ENCODE measurements around the gene FAM98B.
"Not testable (repeated sequence)": the region's sequence is repeated elsewhere in the genome, so short reads cannot be mapped to it uniquely, and the experiment has no call there.

FAM98B gene
- 13.7 to 22.8 (median 22.2) reads per million in 4 donors for total RNA-seq

DNA sequence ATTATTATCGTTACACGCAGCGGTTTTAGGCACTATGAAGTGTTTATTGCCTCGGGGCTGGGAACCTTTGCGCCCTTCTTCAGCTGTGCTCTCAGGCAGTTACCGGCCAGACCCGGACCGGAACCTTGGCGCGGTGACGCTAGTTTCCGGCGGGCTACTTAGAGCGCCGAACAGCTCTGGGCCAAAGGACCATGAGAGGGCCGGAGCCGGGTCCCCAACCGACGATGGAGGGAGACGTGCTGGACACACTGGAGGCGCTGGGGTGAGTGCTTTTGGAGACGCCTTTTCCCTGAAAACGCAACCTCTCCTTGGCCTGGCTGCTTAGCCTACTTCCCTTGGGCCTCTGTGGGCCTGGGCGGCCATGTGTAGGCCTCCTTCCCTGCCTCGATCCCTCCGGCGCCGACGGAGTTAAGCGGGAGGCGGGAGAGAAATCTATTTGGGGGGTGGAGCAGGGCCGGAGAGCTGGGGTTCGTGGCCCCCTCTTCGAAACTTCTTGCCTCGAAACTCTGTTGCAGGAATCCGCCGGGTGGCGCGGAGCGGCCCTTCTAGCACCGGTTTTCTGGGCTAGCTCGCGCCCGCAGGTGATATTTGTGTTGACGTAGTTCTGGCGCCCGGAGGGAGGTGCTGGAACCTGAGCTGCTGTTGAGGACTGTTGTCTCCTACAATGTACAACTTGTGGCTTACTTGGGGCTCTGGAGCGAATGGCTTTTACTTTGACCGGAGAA is at the start of gene FAM98B:
FAM98B (plus strand) TSS at position 157 of the 725 bp plus-strand sequence; CDS start at position 192, 35 bp downstream.
- peak; percentile 50 to 86 (median 67) for DNase-seq

DNA sequence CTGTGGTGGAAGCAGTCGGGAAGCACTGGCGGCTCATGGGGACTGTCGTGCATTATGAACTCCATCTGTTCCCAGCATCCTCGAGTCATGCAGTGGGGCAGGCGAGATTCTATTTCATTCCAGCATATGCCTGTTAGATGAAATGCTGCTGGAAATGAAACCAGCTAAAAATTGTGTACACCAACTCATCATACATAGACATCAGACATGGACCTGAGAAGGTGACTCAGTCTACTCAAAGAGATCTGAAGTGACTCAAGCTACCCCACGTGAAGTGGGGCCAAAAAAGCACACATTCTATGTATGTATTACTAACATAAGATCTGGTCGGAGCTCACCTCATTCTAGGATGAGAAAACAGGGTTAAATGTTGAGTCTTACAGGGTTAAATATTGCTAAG is 47.5 kb upstream of the FAM98B start:
- no peak for DNase-seq

DNA sequence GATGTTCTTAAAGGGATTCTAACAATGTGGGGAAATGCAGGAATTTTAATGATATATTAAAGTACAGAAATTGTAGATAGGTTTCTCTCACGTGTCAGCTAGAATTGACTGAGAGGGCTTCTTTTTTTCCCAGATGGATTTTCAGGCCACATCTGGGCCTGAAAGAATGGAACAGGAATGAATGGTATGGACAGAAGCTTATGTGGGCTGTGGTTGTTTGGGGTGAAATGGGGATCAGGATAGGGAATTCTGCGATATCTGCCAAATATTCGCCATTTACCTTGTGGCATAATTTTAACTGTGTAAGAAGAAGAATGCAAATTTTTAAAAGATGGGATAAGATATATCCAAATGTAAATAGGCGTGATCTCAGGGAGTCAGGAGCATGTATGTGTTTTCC is 45.4 kb upstream of the FAM98B start:
- DNase-seq, result no peak

DNA sequence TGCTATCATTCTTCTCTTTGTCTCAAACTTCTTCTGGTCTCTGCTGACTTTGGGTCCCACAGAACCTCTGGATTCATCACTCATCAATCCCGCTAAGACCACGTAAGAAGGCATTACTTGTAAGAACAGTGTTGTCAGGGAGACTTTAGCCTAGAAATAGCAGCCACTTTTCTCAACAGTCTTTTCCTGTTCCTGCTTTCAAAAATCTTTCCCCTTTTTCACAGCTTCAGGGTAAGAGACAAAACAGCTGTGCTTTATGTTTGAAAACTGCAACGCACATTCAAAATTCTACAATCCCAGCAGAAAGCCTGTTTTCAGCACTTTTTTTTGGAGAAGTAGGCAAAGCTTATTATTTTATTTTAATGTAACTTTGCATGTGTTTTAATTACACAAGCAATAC is 42.0 kb upstream of the FAM98B start:
- no peak for DNase-seq

- no peak for DNase-seq
These were observed 41.5 kb upstream of the FAM98B start for GRCh38 chr15:38412466-38412865.

GRCh38 chr15:38414357-38414756 is 39.6 kb upstream of the FAM98B start:
- peak in 1 of 5 donors; percentile 6 for DNase-seq

DNA sequence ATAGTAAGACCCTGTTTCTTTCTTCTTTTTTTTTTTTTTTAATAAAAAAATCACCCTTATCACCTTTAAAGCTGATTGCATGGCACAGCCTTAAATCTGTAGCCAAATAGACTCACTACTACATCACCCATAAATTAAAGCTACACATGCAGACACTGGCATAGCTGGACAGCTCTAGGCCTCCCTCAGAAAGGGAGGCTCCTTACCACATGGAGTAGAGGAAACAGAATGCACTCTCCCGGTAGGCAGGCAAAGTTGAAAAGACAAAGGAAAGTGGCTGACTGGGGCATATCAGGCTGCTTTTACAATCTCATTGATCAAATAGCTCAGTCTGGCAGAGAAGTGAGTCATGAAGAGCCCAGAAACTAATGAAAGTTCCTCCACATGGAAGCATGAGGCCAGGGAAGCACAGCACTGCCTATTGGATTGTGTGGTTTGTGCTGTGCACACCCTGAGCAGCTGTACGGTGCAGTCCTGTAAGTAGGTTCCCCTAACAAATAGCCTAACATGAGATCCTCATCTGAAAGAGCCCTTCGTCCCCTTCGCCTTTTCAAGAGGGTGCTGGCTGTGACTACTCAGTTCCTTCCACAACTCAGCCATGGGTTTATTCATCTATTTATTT is 32.7 kb upstream of the FAM98B start:
- DNase-seq, result no peak

- peak in 1 of 5 donors; percentile 53 for DNase-seq
These were observed 29.8 kb upstream of the FAM98B start for GRCh38 chr15:38424101-38424552.

DNA sequence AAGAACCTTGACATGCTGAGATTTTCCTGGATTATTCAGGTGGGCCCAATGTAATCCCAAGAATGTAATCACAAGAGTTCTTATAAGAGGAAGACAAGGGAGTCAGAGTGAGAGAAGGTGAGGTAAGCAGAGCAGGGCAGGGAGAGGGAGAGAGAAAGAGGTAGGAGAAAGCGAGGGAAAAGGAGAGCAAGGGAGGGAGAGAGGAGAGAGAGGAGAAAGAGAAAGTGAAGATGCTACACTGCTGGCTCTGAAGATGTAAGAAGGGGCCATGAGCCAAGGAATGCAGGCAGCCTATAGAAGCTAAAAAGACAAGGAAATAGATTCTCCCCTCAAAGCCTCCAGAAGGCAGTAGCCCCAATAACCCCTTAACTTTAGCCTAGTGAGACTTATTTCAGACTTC is 28.7 kb upstream of the FAM98B start:
- DNase-seq, result no peak

- peak in 1 of 5 donors; percentile 38 for DNase-seq
These were observed 26.5 kb upstream of the FAM98B start for GRCh38 chr15:38427380-38427779.

GRCh38 chr15:38430106-38430760 is 23.7 kb upstream of the FAM98B start:
- no peak for DNase-seq

DNA sequence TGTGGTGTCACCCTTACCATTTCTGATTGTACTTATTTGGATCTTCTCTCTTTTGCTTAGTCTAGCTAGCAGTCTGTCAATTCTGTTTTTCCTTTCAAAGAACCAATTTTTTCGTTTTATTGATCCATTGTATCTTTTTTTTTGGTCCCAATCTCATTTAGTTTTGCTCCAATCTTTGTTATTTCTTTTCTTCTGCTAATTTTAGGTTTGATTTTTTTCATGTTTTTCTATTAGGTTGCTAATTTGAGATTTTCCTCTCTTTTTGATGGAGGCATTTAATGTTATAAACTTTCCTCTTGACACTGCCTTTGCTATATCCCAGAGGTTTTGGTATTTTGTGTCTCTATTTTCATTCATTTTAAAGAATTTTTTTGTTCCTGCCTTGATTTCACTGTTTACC is 16.9 kb upstream of the FAM98B start:
- DNase-seq, result no peak

GRCh38 chr15:38437603-38438002 is 16.3 kb upstream of the FAM98B start:
- not testable (repeated sequence) for DNase-seq

GRCh38 chr15:38438031-38438986 is 15.6 kb upstream of the FAM98B start:
- DNase-seq, result no peak

GRCh38 chr15:38440353-38441129 is 13.4 kb upstream of the FAM98B start:
- DNase-seq, result peak in 4 of 5 donors; percentile 27 to 75 (median 38)

DNA sequence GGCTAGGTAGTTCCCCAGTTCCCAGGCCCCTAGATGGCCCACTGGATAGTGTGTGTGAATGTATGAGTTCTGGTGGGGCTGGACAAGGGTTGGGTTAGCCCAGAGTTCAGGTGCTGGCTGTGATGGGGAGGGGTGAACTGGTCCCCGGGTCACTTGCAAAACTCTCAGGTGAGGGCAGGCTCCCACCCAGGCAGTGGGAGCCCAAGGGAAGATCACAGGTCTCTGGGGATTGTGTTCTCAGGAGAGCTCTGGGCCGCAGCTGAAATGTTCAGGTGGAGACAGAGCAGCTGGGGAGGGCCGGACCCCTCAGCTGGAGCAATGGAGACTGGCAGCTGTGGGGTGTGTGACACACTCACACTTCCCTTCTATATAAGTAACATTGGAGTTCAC is 12.8 kb upstream of the FAM98B start:
- DNase-seq, result no peak

GRCh38 chr15:38454696-38455090 is 766 bp downstream of the FAM98B start:
- DNase-seq, result no peak

DNA sequence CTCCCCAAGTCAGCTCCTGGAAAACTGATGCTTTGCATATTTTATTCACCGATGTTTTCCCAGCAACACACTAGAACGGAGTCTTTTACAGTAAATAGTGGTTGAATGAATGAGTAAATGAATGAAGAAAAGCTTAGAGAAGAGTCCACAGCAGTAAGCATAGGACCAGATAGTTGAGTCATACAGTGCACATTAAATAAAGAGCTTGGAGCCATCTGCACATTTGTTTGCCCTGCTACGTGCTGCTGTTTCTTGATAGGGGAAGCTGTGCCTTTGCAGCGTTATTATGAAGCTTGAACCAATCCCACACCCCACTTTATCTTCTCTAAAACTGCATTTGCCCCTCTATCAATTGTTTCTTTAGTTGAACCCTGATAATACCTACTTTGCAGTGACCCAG is 1.2 kb downstream of the FAM98B start:
- no peak for DNase-seq

- DNase-seq, result no peak
These were observed 4.7 kb downstream of the FAM98B start for GRCh38 chr15:38458646-38459045.

DNA sequence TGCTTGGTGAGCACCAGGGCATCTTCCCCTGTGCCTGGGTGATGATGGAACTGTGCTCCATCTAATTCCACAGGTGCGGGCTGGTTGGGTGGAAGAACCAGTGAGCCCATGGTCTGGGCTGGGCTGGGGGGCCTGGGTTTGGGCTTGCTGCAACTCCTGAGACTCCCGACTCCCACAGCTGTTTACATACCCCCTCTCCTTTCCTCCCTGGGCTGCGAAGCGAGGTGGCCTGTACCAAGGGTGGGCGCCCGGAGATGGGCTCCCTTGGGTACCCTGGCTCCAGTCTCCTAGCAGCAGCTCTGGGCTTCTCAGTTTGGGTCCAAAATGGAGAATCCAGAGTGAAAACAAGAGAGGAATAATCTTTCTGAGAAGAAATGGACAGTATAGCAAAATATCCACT is 5.6 kb downstream of the FAM98B start:
- DNase-seq, result no peak

DNA sequence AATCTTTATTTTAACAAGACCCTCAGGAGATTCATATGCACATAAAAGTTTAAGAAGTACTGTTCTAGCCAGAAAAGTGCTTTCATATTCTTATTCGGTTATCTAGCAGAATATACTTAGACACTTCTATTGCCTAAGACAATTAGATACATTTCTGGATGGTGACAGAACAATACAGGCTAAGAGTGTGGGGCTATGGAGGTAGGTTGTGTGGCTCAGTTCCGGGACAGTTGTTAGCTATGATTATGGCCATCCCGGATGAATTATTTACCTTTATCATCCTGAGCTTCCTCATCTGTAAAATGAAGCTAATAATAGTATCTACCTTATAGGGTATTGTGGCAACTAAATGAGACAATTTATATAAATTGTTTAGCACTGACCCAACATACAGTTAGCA is 6.6 kb downstream of the FAM98B start:
- no peak for DNase-seq
